Measurements from ENCODE around the gene CWC25. TPM values are rescaled to one million over a fixed set of nuclear protein-coding genes. Genes with fewer than 3 reads are reported as not detected.

The CWC25 gene
- total and polyA plus RNA-seq, 2 of the 13 experiments (the other 11 are each of a cell fraction or from before 2014, with no cell fraction given) = 15.6 to 22.7 TPM

GRCh38 chr17:38869526-38870258 lies 44.6 kb upstream of the CWC25 start, which contains the start of gene LASP1 (continued):
- TF ChIP-seq, protein P1, sequence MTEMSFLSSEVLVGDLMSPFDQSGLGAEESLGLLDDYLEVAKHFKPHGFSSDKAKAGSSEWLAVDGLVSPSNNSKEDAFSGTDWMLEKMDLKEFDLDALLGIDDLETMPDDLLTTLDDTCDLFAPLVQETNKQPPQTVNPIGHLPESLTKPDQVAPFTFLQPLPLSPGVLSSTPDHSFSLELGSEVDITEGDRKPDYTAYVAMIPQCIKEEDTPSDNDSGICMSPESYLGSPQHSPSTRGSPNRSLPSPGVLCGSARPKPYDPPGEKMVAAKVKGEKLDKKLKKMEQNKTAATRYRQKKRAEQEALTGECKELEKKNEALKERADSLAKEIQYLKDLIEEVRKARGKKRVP (CRISPR knock-in tag; IDR thresholded peaks at IDR 0.05) = peak in 1 of 2 experiments; percentile 46; a peak in 2 of 4 replicates
- TF ChIP-seq TRIM24 (CRISPR knock-in tag; IDR thresholded peaks at IDR 0.05) (peak; percentile 63; the same call in 1 of the 2 replicates), HMG20B (CRISPR knock-in tag; conservative IDR thresholded peaks at IDR 0.05) (no peak), TFAP4 (IDR thresholded peaks at IDR 0.05; ENCODE audit: borderline replicate concordance, low read depth) (0 out of 2 replicates have a peak, but pooled peaks have one; percentile 5), MAZ (IDR thresholded peaks at IDR 0.05; ENCODE audit: borderline replicate concordance, low read depth, low read length) (peak; percentile 91), MAZ (CRISPR knock-in tag; IDR thresholded peaks at IDR 0.05; ENCODE audit: low read depth) (peak; percentile 85; the same call in 1 of the 2 replicates), ISX (CRISPR knock-in tag; conservative IDR thresholded peaks at IDR 0.05) (no peak), ZNF672 (CRISPR knock-in tag; IDR thresholded peaks at IDR 0.05) (no peak), POGZ (CRISPR knock-in tag; IDR thresholded peaks at IDR 0.05) (peak; percentile 83), ZNF710 (CRISPR knock-in tag; IDR thresholded peaks at IDR 0.05; ENCODE audit: borderline replicate concordance) (peak; percentile 87), ZFP1 (CRISPR knock-in tag; IDR thresholded peaks at IDR 0.05) (no peak), GPBP1L1 (CRISPR knock-in tag; IDR thresholded peaks at IDR 0.05) (no peak), PBX2 (CRISPR knock-in tag; IDR thresholded peaks at IDR 0.05) (no peak), ZSCAN25 (CRISPR knock-in tag; IDR thresholded peaks at IDR 0.05) (no peak)
- TF ChIP-seq, protein P2, sequence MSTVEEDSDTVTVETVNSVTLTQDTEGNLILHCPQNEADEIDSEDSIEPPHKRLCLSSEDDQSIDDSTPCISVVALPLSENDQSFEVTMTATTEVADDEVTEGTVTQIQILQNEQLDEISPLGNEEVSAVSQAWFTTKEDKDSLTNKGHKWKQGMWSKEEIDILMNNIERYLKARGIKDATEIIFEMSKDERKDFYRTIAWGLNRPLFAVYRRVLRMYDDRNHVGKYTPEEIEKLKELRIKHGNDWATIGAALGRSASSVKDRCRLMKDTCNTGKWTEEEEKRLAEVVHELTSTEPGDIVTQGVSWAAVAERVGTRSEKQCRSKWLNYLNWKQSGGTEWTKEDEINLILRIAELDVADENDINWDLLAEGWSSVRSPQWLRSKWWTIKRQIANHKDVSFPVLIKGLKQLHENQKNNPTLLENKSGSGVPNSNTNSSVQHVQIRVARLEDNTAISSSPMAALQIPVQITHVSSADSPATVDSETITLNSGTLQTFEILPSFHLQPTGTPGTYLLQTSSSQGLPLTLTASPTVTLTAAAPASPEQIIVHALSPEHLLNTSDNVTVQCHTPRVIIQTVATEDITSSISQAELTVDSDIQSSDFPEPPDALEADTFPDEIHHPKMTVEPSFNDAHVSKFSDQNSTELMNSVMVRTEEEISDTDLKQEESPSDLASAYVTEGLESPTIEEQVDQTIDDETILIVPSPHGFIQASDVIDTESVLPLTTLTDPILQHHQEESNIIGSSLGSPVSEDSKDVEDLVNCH (CRISPR knock-in tag; IDR thresholded peaks at IDR 0.05) = no peak
- TF ChIP-seq, protein P3, sequence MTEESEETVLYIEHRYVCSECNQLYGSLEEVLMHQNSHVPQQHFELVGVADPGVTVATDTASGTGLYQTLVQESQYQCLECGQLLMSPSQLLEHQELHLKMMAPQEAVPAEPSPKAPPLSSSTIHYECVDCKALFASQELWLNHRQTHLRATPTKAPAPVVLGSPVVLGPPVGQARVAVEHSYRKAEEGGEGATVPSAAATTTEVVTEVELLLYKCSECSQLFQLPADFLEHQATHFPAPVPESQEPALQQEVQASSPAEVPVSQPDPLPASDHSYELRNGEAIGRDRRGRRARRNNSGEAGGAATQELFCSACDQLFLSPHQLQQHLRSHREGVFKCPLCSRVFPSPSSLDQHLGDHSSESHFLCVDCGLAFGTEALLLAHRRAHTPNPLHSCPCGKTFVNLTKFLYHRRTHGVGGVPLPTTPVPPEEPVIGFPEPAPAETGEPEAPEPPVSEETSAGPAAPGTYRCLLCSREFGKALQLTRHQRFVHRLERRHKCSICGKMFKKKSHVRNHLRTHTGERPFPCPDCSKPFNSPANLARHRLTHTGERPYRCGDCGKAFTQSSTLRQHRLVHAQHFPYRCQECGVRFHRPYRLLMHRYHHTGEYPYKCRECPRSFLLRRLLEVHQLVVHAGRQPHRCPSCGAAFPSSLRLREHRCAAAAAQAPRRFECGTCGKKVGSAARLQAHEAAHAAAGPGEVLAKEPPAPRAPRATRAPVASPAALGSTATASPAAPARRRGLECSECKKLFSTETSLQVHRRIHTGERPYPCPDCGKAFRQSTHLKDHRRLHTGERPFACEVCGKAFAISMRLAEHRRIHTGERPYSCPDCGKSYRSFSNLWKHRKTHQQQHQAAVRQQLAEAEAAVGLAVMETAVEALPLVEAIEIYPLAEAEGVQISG (CRISPR knock-in tag; IDR thresholded peaks at IDR 0.05) = peak; percentile 54

Measured in HepG2 (cell line).